ENCODE results near the gene NOTUM.

NOTUM gene

GRCh38 chr17:81934098-81934757 is 26.8 kb downstream of the NOTUM start:
- no peak overlapping the region for H3K27ac ChIP-seq (ENCODE audit: low read depth, low read length)
- H3K36me3 ChIP-seq (ENCODE audit: control insufficient read depth, low read length) = peaks cover 27% of the 10 kb centered on the region
- H3K9me2 ChIP-seq (replicated peaks; ENCODE audit: control insufficient read depth, low read length) = no peaks in the 10 kb centered on the region
- H3K27me3 ChIP-seq (ENCODE audit: control insufficient read depth, low read length) = no peaks in the 10 kb centered on the region
- peaks cover 19% of the 10 kb centered on the region for H3K4me1 ChIP-seq (ENCODE audit: control insufficient read depth, low read length)
- no peak overlapping the region for H3K4me3 ChIP-seq (ENCODE audit: low read length)
- H3F3A ChIP-seq (ENCODE audit: control insufficient read depth, insufficient read depth) = peaks cover 7% of the 10 kb centered on the region; the same call in 1 of the 2 replicates
- TF ChIP-seq CTCF (IDR thresholded peaks at IDR 0.05; ENCODE audit: low read depth, low read length, poor library complexity, severe bottlenecking) (no peak), EZH2phosphoT487 (IDR thresholded peaks at IDR 0.05; ENCODE audit: borderline replicate concordance, low read length) (no peak)
- H3K4me2 ChIP-seq (ENCODE audit: low read length) = no peak overlapping the region
- H3K79me2 ChIP-seq (ENCODE audit: control insufficient read depth, low read length) = peaks cover 15% of the 10 kb centered on the region
- no peaks in the 10 kb centered on the region for H4K20me1 ChIP-seq (ENCODE audit: control insufficient read depth, insufficient read depth, low read depth, low read length)
- H3K9me3 ChIP-seq (ENCODE audit: control insufficient read depth, insufficient read depth, low read length) = no peaks in the 10 kb centered on the region

GRCh38 chr17:81933178-81933699 is 27.7 kb downstream of the NOTUM start:
- 0 out of 2 replicates have a peak, but pooled peaks cover 3% of the 10 kb centered on the region for H3F3A ChIP-seq (ENCODE audit: control insufficient read depth, insufficient read depth)
- no peak overlapping the region for H3K27ac ChIP-seq (ENCODE audit: low read depth, low read length)
- no peaks in the 10 kb centered on the region for H3K9me3 ChIP-seq (ENCODE audit: control insufficient read depth, insufficient read depth, low read length)
- H3K4me2 ChIP-seq (ENCODE audit: low read length) = no peak overlapping the region
- TF ChIP-seq CTCF (IDR thresholded peaks at IDR 0.05; ENCODE audit: low read depth, low read length, poor library complexity, severe bottlenecking) = no peak
- no peak for TF ChIP-seq EZH2phosphoT487 (IDR thresholded peaks at IDR 0.05; ENCODE audit: borderline replicate concordance, low read length)
- peaks cover 27% of the 10 kb centered on the region for H3K4me1 ChIP-seq (ENCODE audit: control insufficient read depth, low read length)
- H3K79me2 ChIP-seq (ENCODE audit: control insufficient read depth, low read length) = peaks cover 15% of the 10 kb centered on the region
- H3K4me3 ChIP-seq (ENCODE audit: low read length) = no peak overlapping the region
- peaks cover 4% of the 10 kb centered on the region; the same call in 1 of the 2 replicates for H3K27me3 ChIP-seq (ENCODE audit: control insufficient read depth, low read length)
- H3K36me3 ChIP-seq (ENCODE audit: control insufficient read depth, low read length) = peaks cover 27% of the 10 kb centered on the region
- H4K20me1 ChIP-seq (ENCODE audit: control insufficient read depth, insufficient read depth, low read depth, low read length) = no peaks in the 10 kb centered on the region
- no peaks in the 10 kb centered on the region for H3K9me2 ChIP-seq (replicated peaks; ENCODE audit: control insufficient read depth, low read length)

GRCh38 chr17:81932333-81932983 is 28.5 kb downstream of the NOTUM start:
- Histone ChIP-seq H3K4me3 (ENCODE audit: low read length) (no peak overlapping the region), H3K27ac (ENCODE audit: low read depth, low read length) (no peak overlapping the region), H3K9me3 (ENCODE audit: control insufficient read depth, insufficient read depth, low read length) (no peaks in the 10 kb centered on the region), H3K27me3 (ENCODE audit: control insufficient read depth, low read length) (peaks cover 4% of the 10 kb centered on the region; the same call in 1 of the 2 replicates), H3K4me2 (ENCODE audit: low read length) (no peak overlapping the region), H4K20me1 (ENCODE audit: control insufficient read depth, insufficient read depth, low read depth, low read length) (no peaks in the 10 kb centered on the region), H3K4me1 (ENCODE audit: control insufficient read depth, low read length) (peaks cover 24% of the 10 kb centered on the region), H3F3A (ENCODE audit: control insufficient read depth, insufficient read depth) (0 out of 2 replicates have a peak, but pooled peaks cover 2% of the 10 kb centered on the region), H3K79me2 (ENCODE audit: control insufficient read depth, low read length) (peaks cover 15% of the 10 kb centered on the region), H3K9me2 (replicated peaks; ENCODE audit: control insufficient read depth, low read length) (no peaks in the 10 kb centered on the region), H3K36me3 (ENCODE audit: control insufficient read depth, low read length) (peaks cover 27% of the 10 kb centered on the region)
- no peak for TF ChIP-seq CTCF (IDR thresholded peaks at IDR 0.05; ENCODE audit: low read depth, low read length, poor library complexity, severe bottlenecking)
- no peak for TF ChIP-seq EZH2phosphoT487 (IDR thresholded peaks at IDR 0.05; ENCODE audit: borderline replicate concordance, low read length)
